Ishikawa (cell line): ENCODE measurements around the gene POLR2E.

Experiments
- CEBPB ChIP-seq: IDR thresholded peaks from 2 replicates; pipeline ENCODE4 v1.6.1; 2012
- CREB1 ChIP-seq: IDR thresholded peaks from 2 replicates; pipeline ENCODE4 v1.6.1; 2012; ENCODE audit warnings: low read depth
- EGR1 ChIP-seq: IDR thresholded peaks from 2 replicates; pipeline ENCODE4 v1.6.1; 2012
- EP300 ChIP-seq: IDR thresholded peaks from 2 replicates; pipeline ENCODE4 v1.6.1; 2012; ENCODE audit warnings: borderline replicate concordance
- FOXM1 ChIP-seq: IDR thresholded peaks from 2 replicates; pipeline ENCODE4 v1.6.1; 2012; ENCODE audit warnings: low read depth, borderline replicate concordance
- MAX ChIP-seq: IDR thresholded peaks from 2 replicates; pipeline ENCODE4 v1.6.1; 2012
- NFIC ChIP-seq: IDR thresholded peaks from 2 replicates; pipeline ENCODE4 v1.6.1; 2012
- RAD21 ChIP-seq: IDR thresholded peaks from 2 replicates; pipeline ENCODE4 v1.6.1; 2012; ENCODE audit warnings: low read depth
- REST ChIP-seq: IDR thresholded peaks from 2 replicates; pipeline ENCODE4 v1.6.1; 2012; ENCODE audit warnings: low read depth, mild to moderate bottlenecking
- TAF1 ChIP-seq: IDR thresholded peaks from 2 replicates; pipeline ENCODE4 v1.6.1; 2012; ENCODE audit warnings: low read depth, mild to moderate bottlenecking
- TCF12 ChIP-seq: IDR thresholded peaks from 2 replicates; pipeline ENCODE4 v1.6.1; 2012; ENCODE audit warnings: low read depth
- TEAD4 ChIP-seq: IDR thresholded peaks from 2 replicates; pipeline ENCODE4 v1.6.1; 2012
- USF1 ChIP-seq: IDR thresholded peaks from 2 replicates; pipeline ENCODE4 v1.6.1; 2012
- YY1 ChIP-seq: IDR thresholded peaks from 2 replicates; pipeline ENCODE4 v1.6.1; 2012; ENCODE audit warnings: low read depth
- ZBTB7A ChIP-seq: IDR thresholded peaks from 2 replicates; pipeline ENCODE4 v1.6.1; 2012; ENCODE audit warnings: low read depth

POLR2E gene

GRCh38 chr19:1093330-1093729, 1.8 kb downstream of the POLR2E start:
- TF ChIP-seq CEBPB (no peak), YY1 (no peak), MAX (no peak), ZBTB7A (no peak), EGR1 (no peak), FOXM1 (no peak), TAF1 (no peak), USF1 (no peak), CREB1 (no peak), TEAD4 (no peak), NFIC (no peak), REST (no peak), EP300 (no peak), RAD21 (no peak), TCF12 (no peak)

- TF ChIP-seq ZBTB7A (no peak), TAF1 (no peak)
Measured at GRCh38 chr19:1091544-1092175, 3.5 kb downstream of the POLR2E start.

GRCh38 chr19:1090731-1091543, 4.2 kb downstream of the POLR2E start:
- TF ChIP-seq ZBTB7A (no peak), CREB1 (no peak), TCF12 (no peak), REST (no peak), TEAD4 (no peak), USF1 (no peak), MAX (no peak), CEBPB (no peak), TAF1 (no peak), YY1 (no peak), NFIC (no peak), EP300 (no peak), FOXM1 (no peak), RAD21 (no peak), EGR1 (no peak)

GRCh38 chr19:1089891-1090290, 5.3 kb downstream of the POLR2E start:
- TF ChIP-seq CREB1 (no peak), TEAD4 (no peak), REST (no peak), RAD21 (no peak), EGR1 (no peak), CEBPB (no peak), FOXM1 (no peak), TCF12 (no peak), YY1 (no peak), NFIC (no peak), MAX (no peak), TAF1 (no peak), USF1 (no peak), ZBTB7A (no peak), EP300 (no peak)
